NT2/D1 (cell line): ENCODE data around the gene TGFB2.

Experiments
- YY1 ChIP-seq: IDR thresholded peaks from 2 replicates; pipeline ENCODE4 v1.6.1; 2011; ENCODE audit not compliant: insufficient read length, insufficient read depth
- ZNF274 ChIP-seq: IDR thresholded peaks from 2 replicates; pipeline ENCODE4 v1.6.1; 2011; ENCODE audit warnings: mild to moderate bottlenecking, low read depth, low read length

GRCh38 chr1:218314316-218314715, 30.8 kb upstream of the TGFB2 start:
- TF ChIP-seq YY1: no peak
- no peak for TF ChIP-seq ZNF274
